Omental fat pad (tissue), 4 donors: ENCODE data around the gene TCEA2. TPM values are rescaled to one million over a fixed set of nuclear protein-coding genes. Genes with fewer than 3 reads are reported as not detected.

ENCODE experiments used
- ATAC-seq: fragments of 150-250 bp; one replicate; pipeline ENCODE4 v1.9.1; 2016; ENCODE audit warnings: mild to moderate bottlenecking, moderate library complexity; ENCODE audit not compliant: low FRiP score
- DNase-seq: peaks from one replicate; pipeline ENCODE4 v3.0.0-alpha.2; 2019; ENCODE audit warnings: low spot score
- CTCF ChIP-seq, 3 donors: fragments of 450-650 bp; IDR thresholded peaks; one replicate each; pipeline ENCODE4 v1.5.1; 2016 to 2017; ENCODE audit warnings: antibody characterized with exemption in 3 of 3, mild to moderate bottlenecking in 3 of 3, moderate library complexity in 2 of 3
- total RNA-seq, 4 donors: library from RNA; depleted of rRNA; stranded (reverse); fragments of >200 nt; gene quantifications; one replicate each; pipeline ENCODE4 v1.1.0, GENCODE V29; 2016

TCEA2 gene
- total RNA-seq, 4 donors from 2014 or later, result 20.5 to 34.8 (median 23.4) TPM

- ATAC-seq (no peak), DNase-seq (no peak)
- no peak for TF ChIP-seq CTCF (IDR thresholded peaks at IDR 0.05)
Measured at GRCh38 chr20:64024141-64024990, 38.6 kb upstream of the TCEA2 start.

DNA sequence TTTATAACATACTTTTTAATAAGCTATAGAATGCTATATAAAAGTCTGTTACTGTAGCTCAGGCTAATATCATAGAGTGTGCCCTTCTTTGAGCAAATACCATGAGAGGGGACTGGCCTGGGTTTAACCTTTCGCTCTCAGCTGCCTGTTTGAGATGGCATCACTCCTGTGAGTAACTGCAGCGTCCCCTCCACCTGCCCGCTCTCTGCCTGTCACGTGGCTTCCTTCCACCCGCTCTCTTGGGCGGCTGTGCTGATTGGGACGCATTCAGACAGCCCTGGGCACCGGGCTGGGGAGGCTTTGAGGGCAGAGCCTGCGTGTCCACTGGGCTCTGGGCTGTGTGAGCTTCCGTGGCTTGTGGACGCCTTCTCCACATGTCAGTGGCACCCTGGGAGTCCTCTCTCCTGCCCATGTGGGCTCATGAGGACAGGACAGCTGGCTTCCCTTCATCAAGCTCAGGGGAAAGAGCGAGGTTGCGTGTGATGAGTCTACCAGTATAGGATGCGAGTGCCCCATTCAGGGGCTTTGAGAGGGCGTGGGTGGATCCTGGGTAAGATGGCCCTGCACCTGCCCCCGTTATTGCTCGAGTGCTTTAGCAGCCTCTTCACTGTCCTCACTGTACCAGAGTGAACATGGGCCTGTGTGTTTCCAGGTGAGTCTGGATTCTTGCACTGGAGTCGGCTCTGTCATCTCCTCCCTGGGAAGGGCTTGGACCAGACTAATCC lies 37.7 kb upstream of the TCEA2 start:
- ATAC-seq, result no peak
- DNase-seq, result no peak
- no peak for TF ChIP-seq CTCF (IDR thresholded peaks at IDR 0.05)

DNA sequence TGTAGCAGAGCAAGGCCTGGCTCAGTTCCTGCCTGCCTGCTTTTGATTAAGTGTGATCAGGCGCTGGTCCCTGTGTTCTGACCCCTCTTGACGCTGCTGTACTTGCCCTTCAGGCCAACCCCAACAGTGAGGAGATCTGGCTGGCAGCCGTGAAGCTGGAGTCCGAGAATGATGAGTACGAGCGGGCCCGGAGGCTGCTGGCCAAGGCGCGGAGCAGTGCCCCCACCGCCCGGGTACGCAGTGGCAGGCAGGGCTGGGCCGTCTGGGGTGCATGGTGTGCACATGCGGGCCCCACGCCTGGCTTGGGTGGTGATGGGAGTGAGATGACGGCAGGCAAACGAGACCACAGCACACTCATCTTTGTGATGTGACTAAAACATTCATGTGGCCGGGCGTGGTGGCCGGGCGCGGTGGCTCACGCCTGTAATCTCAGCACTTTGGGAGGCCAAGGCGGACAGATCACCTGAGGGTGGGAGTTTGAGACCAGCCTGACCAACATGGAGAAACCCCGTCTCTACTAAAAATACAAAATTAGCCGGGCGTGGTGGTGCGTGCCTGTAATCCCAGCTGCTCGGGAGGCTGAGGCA lies 37.1 kb upstream of the TCEA2 start:
- no peak for ATAC-seq
- no peak for TF ChIP-seq CTCF (IDR thresholded peaks at IDR 0.05)

GRCh38 chr20:64027981-64028685 lies 34.9 kb upstream of the TCEA2 start:
- TF ChIP-seq CTCF (IDR thresholded peaks at IDR 0.05), result no peak
- DNase-seq, result no peak
- ATAC-seq, result no peak

More for the DNA sequence above, 37.1 kb upstream of the TCEA2 start:
- DNase-seq, result no peak

DNA sequence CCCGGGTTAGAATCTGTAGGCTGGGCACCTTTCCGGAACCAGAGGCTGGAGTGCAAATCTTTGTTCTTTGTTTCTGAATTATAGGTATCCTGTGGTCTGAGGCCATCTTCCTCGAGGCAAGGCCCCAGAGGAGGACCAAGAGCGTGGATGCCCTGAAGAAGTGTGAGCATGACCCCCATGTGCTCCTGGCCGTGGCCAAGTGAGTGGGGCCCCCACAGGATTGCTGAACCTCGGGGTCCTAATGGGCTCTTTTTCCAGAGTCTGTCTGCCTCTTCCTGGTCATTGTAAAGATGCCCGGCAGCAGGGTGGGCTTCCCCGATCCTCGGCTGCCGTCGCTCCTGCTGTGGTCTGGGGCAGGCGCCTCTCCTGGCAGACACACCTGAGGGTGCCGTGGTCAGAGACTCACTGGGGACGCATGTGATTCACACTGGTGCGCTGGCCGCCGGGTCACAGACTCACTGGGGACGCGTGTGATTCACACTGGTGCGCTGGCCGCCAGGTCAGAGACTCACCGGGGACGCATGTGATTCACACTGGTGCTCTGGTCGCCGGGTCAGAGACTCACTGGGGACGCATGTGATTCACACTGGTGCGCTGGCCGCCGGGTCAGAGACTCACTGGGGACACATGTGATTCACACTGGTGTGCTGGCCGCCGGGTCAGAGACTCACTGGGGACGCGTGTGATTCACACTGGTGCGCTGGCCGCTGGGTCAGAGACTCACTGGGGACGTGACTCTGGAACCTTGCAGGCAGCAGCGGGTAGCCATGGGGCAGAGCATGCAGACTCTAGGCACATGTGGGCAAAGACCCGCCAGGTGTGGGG lies 33.5 kb upstream of the TCEA2 start:
- no peak for ATAC-seq
- TF ChIP-seq CTCF (IDR thresholded peaks at IDR 0.05), result no peak
- no peak for DNase-seq
